Cardiac muscle cell (in vitro differentiated cells and primary cell): Measurements from ENCODE around the gene SH3BP1. TPM values are rescaled to one million over a fixed set of nuclear protein-coding genes. Genes with fewer than 3 reads are reported as not detected.
"Not testable (repeated sequence)": the region's sequence is repeated elsewhere in the genome, so short reads cannot be mapped to it uniquely, and the experiment has no call there.

ENCODE experiments used
- DNase-seq, 2 donors: peaks; one replicate each; pipeline versions ENCODE4 v3.0.0 to v3.0.0-alpha.2; 2010 to 2017; ENCODE audit warnings: low read depth in 1 of 2, low spot score in 1 of 2
- H3K27ac ChIP-seq: fragments of 200-600 bp; sonication (generic); 2 replicates; pipeline ENCODE4 v1.5.1; 2016
- H3K27me3 ChIP-seq: fragments of 200-600 bp; sonication (generic); 2 replicates; pipeline ENCODE4 v1.6.0; 2016; ENCODE audit warnings: control low read depth
- H3K36me3 ChIP-seq: fragments of 200-600 bp; sonication (generic); 2 replicates; pipeline ENCODE4 v1.5.1; 2016; ENCODE audit warnings: control low read depth
- H3K4me1 ChIP-seq: fragments of 200-600 bp; sonication (generic); 2 replicates; pipeline ENCODE4 v1.8.1; 2017; ENCODE audit warnings: low read depth, mild to moderate bottlenecking, mixed run types
- H3K4me3 ChIP-seq: fragments of 200-600 bp; sonication (generic); 2 replicates; pipeline ENCODE4 v1.5.1; 2016; ENCODE audit warnings: mild to moderate bottlenecking
- H3K9me3 ChIP-seq: fragments of 200-600 bp; sonication (generic); 2 replicates; pipeline ENCODE4 v1.5.1; 2017; ENCODE audit warnings: low read depth, mild to moderate bottlenecking, control low read depth
- polyA plus RNA-seq: library from polyadenylated mRNA; unstranded; fragments of >200 nt; fragmentation: Nextera tagmentation; extraction: Ambion mirVana; gene quantifications from 2 replicates; pipeline ENCODE4 v1.2.1, GENCODE V29; 2016
- total RNA-seq: library from RNA; depleted of rRNA; stranded (reverse); fragments of >200 nt; gene quantifications from 2 replicates; pipeline ENCODE4 v1.2.3, GENCODE V29; 2016
- TF ChIP-seq, protein P1 (sequence below): IDR thresholded peaks from 2 replicates; pipeline ENCODE4 v1.5.1; 2012; ENCODE audit warnings: low read depth, mild to moderate bottlenecking, low read length

Gene SH3BP1
- total RNA-seq (24.3 and 51.9 TPM in 2 replicates), polyA plus RNA-seq (15.0 and 20.7 TPM in 2 replicates)

GRCh38 chr22:37639070-37639760, at the start of gene SH3BP1:
SH3BP1 (plus strand) TSS chr22:37639669; CDS start chr22:37639788, 119 bp downstream.
- H3K36me3 ChIP-seq, result no peaks in the 10 kb centered on the region
- no peaks in the 10 kb centered on the region for H3K27me3 ChIP-seq
- H3K9me3 ChIP-seq, result no peaks in the 10 kb centered on the region
- H3K4me3 ChIP-seq, result peak within 1 kb of the TSS; percentile 86
- peak within 1 kb of the TSS; percentile 24 for H3K27ac ChIP-seq
- peaks cover 21% of the 10 kb centered on the region for H3K4me1 ChIP-seq
- TF ChIP-seq, protein P1, sequence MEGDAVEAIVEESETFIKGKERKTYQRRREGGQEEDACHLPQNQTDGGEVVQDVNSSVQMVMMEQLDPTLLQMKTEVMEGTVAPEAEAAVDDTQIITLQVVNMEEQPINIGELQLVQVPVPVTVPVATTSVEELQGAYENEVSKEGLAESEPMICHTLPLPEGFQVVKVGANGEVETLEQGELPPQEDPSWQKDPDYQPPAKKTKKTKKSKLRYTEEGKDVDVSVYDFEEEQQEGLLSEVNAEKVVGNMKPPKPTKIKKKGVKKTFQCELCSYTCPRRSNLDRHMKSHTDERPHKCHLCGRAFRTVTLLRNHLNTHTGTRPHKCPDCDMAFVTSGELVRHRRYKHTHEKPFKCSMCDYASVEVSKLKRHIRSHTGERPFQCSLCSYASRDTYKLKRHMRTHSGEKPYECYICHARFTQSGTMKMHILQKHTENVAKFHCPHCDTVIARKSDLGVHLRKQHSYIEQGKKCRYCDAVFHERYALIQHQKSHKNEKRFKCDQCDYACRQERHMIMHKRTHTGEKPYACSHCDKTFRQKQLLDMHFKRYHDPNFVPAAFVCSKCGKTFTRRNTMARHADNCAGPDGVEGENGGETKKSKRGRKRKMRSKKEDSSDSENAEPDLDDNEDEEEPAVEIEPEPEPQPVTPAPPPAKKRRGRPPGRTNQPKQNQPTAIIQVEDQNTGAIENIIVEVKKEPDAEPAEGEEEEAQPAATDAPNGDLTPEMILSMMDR, result peak; percentile 2
- DNase-seq, result peak; percentile 53 to 78

GRCh38 chr22:37591081-37591480, 48.4 kb upstream of the SH3BP1 start:
- DNase-seq, H3K36me3 ChIP-seq, H3K4me1 ChIP-seq, H3K4me3 ChIP-seq, H3K27ac ChIP-seq, H3K27me3 ChIP-seq, H3K9me3 ChIP-seq: not testable (repeated sequence)

GRCh38 chr22:37591823-37592404, 47.6 kb upstream of the SH3BP1 start:
- Histone ChIP-seq H3K36me3 (no peaks in the 10 kb centered on the region), H3K9me3 (no peaks in the 10 kb centered on the region), H3K4me1 (no peaks in the 10 kb centered on the region), H3K27me3 (no peaks in the 10 kb centered on the region), H3K4me3 (no peak overlapping the region), H3K27ac (no peak overlapping the region)
- TF ChIP-seq, protein P1, result no peak
- DNase-seq, result no peak

- H3K4me1 ChIP-seq, result no peaks in the 10 kb centered on the region
- H3K4me3 ChIP-seq, result no peak overlapping the region
- H3K36me3 ChIP-seq, result no peaks in the 10 kb centered on the region
- no peaks in the 10 kb centered on the region for H3K27me3 ChIP-seq
- DNase-seq, result no peak
- TF ChIP-seq, protein P1, result no peak
- no peak overlapping the region for H3K27ac ChIP-seq
- no peaks in the 10 kb centered on the region for H3K9me3 ChIP-seq
These were observed 45.2 kb upstream of the SH3BP1 start for GRCh38 chr22:37594237-37594636.

GRCh38 chr22:37599153-37599552, 40.3 kb upstream of the SH3BP1 start:
- no peak overlapping the region for H3K4me3 ChIP-seq
- no peaks in the 10 kb centered on the region for H3K9me3 ChIP-seq
- no peaks in the 10 kb centered on the region for H3K36me3 ChIP-seq
- no peaks in the 10 kb centered on the region for H3K27me3 ChIP-seq
- no peak overlapping the region for H3K27ac ChIP-seq
- DNase-seq, result no peak
- H3K4me1 ChIP-seq, result peaks cover 5% of the 10 kb centered on the region
- TF ChIP-seq, protein P1, result no peak

DNA sequence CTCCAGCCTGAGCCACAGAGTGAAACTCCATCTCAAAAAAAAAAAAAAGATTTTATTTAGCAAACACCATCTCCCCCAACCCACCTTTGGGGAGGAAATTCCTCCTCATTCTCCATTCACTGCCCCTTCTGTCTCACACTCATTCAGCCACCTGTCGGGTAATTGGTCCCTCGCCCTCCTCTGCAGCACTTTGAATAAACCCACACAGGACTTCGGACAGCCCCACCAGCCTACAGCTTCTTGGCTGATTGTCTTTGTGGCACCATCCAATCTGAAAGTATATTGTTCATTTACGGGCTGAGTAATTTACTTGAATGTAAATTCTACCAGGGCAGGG, 38.3 kb upstream of the SH3BP1 start:
- Histone ChIP-seq H3K9me3 (no peaks in the 10 kb centered on the region), H3K36me3 (no peaks in the 10 kb centered on the region), H3K4me3 (no peak overlapping the region), H3K4me1 (peaks cover 5% of the 10 kb centered on the region), H3K27me3 (no peaks in the 10 kb centered on the region), H3K27ac (peak overlapping the region; percentile 54)
- peak in 1 of 2 donors; percentile 14 for DNase-seq
- TF ChIP-seq, protein P1, result no peak
